HCT116 (cell line): ENCODE results near the gene ITGAE. TPM values are rescaled to one million over a fixed set of nuclear protein-coding genes. Genes with fewer than 3 reads are reported as not detected.

Experiments used
- ATAC-seq: fragments of 200-7000 bp; cut with Tn5 transposase; 2 replicates; pipeline ENCODE4 v1.9.1; 2020; ENCODE audit warnings: mild to moderate bottlenecking, moderate library complexity
- BruUV-seq: library from RNA; stranded (reverse); fragments of 400-500 nt; replicated peaks from 2 replicates; lab custom pipeline; 2021; lab: Mats Ljungman, UMichigan
- CTCF ChIA-PET: fragments of 300-600 bp; sonication (Branson Sonifier 250); formaldehyde crosslinking; loops from one replicate; lab custom pipeline; 2021; ENCODE audit warnings: antibody characterized with exemption; lab: Charles Lee
- POLR2A ChIA-PET: fragments of 300-600, 350-600 bp; sonication (Branson Sonifier 250); formaldehyde crosslinking; loops from one replicate; lab custom pipeline; 2021; ENCODE audit warnings: antibody characterized with exemption; lab: Charles Lee
- RAD21 ChIA-PET, 2 experiments: fragments of 300-600 bp; sonication (Branson Sonifier 250); formaldehyde crosslinking; loops; one replicate each; lab custom pipeline; 2023; ENCODE audit warnings: low total read pairs in 2 of 2; ENCODE audit not compliant: uncharacterized antibody in 2 of 2, unreplicated experiment in 2 of 2, low non-redundant PET in 1 of 2; lab: Charles Lee
- DNase-seq: peaks from one replicate; pipeline ENCODE4 v3.0.0-alpha.2; 2010; ENCODE audit warnings: low read depth, low spot score
- H2AFZ ChIP-seq: fragments of 200-600 bp; shearing (Covaris generic), sonication (generic); 2 replicates; pipeline ENCODE4 v1.6.1; 2017; ENCODE audit warnings: low read depth, mixed run types, mixed read lengths, antibody characterized with exemption, low read length; ENCODE audit not compliant: poor library complexity, severe bottlenecking
- H3K27ac ChIP-seq: 2 replicates; pipeline ENCODE4 v1.5.1; 2012; ENCODE audit warnings: low read depth, low read length
- H3K27me3 ChIP-seq: fragments of 200-600 bp; sonication (generic); 2 replicates; pipeline ENCODE4 v1.6.1; 2016; ENCODE audit warnings: mixed run types, low read length, mixed read lengths; ENCODE audit not compliant: insufficient read depth
- H3K36me3 ChIP-seq, 2 experiments: fragments of 200-500 bp in 1 of 2; fragments of 200-600 bp in 1 of 2; sonication (Bioruptor generic) in 1 of 2; sonication (generic) in 1 of 2; 2 replicates each; pipeline versions ENCODE4 v1.5.1 to v1.6.1; 2014 to 2016; ENCODE audit warnings: low read length in 2 of 2, inconsistent platforms in 1 of 2, mixed read lengths in 1 of 2, mixed run types in 1 of 2; ENCODE audit not compliant: insufficient read depth in 2 of 2, control insufficient read depth in 1 of 2
- H3K4me1 ChIP-seq, 2 experiments: fragments of 200-600 bp in 1 of 2; sonication (generic) in 1 of 2; 2 replicates each; pipeline versions ENCODE4 v1.5.1 to v1.6.1; 2012 to 2017; ENCODE audit warnings: low read length in 2 of 2, inconsistent platforms in 1 of 2, mild to moderate bottlenecking in 1 of 2, mixed read lengths in 1 of 2, mixed run types in 1 of 2, moderate library complexity in 1 of 2; ENCODE audit not compliant: insufficient read depth in 2 of 2, control insufficient read depth in 1 of 2
- H3K4me2 ChIP-seq: fragments of 200-600 bp; sonication (generic); 2 replicates; pipeline ENCODE4 v1.6.1; 2017; ENCODE audit warnings: mixed run types, low read length, mixed read lengths
- H3K4me3 ChIP-seq, 2 experiments: fragments of 200-600 bp in 1 of 2; sonication (generic) in 1 of 2; replicated peaks in 1 of 2; 2 replicates each; pipeline ENCODE4 v1.5.1; 2011 to 2016; ENCODE audit warnings: low read length in 2 of 2, control low read depth in 1 of 2, low read depth in 1 of 2, mild to moderate bottlenecking in 1 of 2, mixed read lengths in 1 of 2, mixed run types in 1 of 2
- H3K79me2 ChIP-seq: fragments of 200-600 bp; sonication (generic); 2 replicates; pipeline ENCODE4 v1.6.1; 2017; ENCODE audit warnings: mild to moderate bottlenecking, mixed run types, low read length, moderate library complexity, mixed read lengths; ENCODE audit not compliant: insufficient read depth
- H3K9ac ChIP-seq: fragments of 200-600 bp; sonication (generic); 2 replicates; pipeline ENCODE4 v1.6.1; 2016; ENCODE audit warnings: low read length, mixed read lengths
- H3K9me2 ChIP-seq: fragments of 200-600 bp; sonication (generic), shearing (Covaris generic); 2 replicates; pipeline ENCODE4 v1.6.1; 2017; ENCODE audit warnings: mixed run types, mild to moderate bottlenecking, moderate library complexity; ENCODE audit not compliant: insufficient read depth
- H3K9me3 ChIP-seq, 2 experiments: fragments of 200-500 bp in 1 of 2; fragments of 200-600 bp in 1 of 2; sonication (Bioruptor generic) in 1 of 2; sonication (generic) in 1 of 2; 2 replicates each; pipeline ENCODE4 v1.6.1; 2014 to 2017; ENCODE audit warnings: low read length in 2 of 2, mixed read lengths in 2 of 2, inconsistent platforms in 1 of 2, low read depth in 1 of 2, mild to moderate bottlenecking in 1 of 2, mixed run types in 1 of 2, moderate library complexity in 1 of 2; ENCODE audit not compliant: control insufficient read depth in 1 of 2, insufficient read depth in 1 of 2
- H4K20me1 ChIP-seq: fragments of 200-600 bp; sonication (generic), shearing (Covaris generic); 2 replicates; pipeline ENCODE4 v1.6.1; 2017; ENCODE audit warnings: mixed run types, mild to moderate bottlenecking, moderate library complexity; ENCODE audit not compliant: insufficient read depth
- CBX3 ChIP-seq: IDR thresholded peaks from 2 replicates; pipeline ENCODE4 v1.6.1; 2012; ENCODE audit warnings: low read depth
- CTCF ChIP-seq, 3 experiments: fragments of 200-600 bp in 1 of 3; sonication (generic) in 1 of 3; IDR thresholded peaks in 2 of 3; conservative IDR thresholded peaks in 1 of 3; 2 replicates each; pipeline ENCODE4 v1.5.1; 2012 to 2017; ENCODE audit warnings: low read depth in 2 of 3, low read length in 2 of 3, antibody characterized with exemption in 1 of 3, borderline replicate concordance in 1 of 3, control low read depth in 1 of 3, mild to moderate bottlenecking in 1 of 3, mixed read lengths in 1 of 3, mixed run types in 1 of 3, moderate library complexity in 1 of 3; ENCODE audit not compliant: insufficient read depth in 1 of 3
- EGR1 ChIP-seq: IDR thresholded peaks from 2 replicates; pipeline ENCODE4 v1.6.1; 2012; ENCODE audit warnings: low read depth
- ELF1 ChIP-seq: IDR thresholded peaks from 2 replicates; pipeline ENCODE4 v1.6.1; 2012; ENCODE audit warnings: low read depth, borderline replicate concordance
- EZH2 ChIP-seq: fragments of 200-600 bp; sonication (generic); IDR thresholded peaks from 2 replicates; pipeline ENCODE4 v1.6.1; 2017; ENCODE audit warnings: antibody characterized with exemption, mixed run types
- FOSL1 ChIP-seq: IDR thresholded peaks from 2 replicates; pipeline ENCODE4 v1.6.1; 2012; ENCODE audit warnings: low read depth
- JUND ChIP-seq: IDR thresholded peaks from 2 replicates; pipeline ENCODE4 v1.6.1; 2012
- POLR2A ChIP-seq: IDR thresholded peaks from 2 replicates; pipeline ENCODE4 v1.7.0; 2011; ENCODE audit warnings: borderline replicate concordance; ENCODE audit not compliant: insufficient read depth, insufficient read length; ENCODE audit errors: extremely low read depth
- POLR2AphosphoS5 ChIP-seq: IDR thresholded peaks from 2 replicates; pipeline ENCODE4 v1.6.1; 2011; ENCODE audit warnings: mild to moderate bottlenecking, low read depth, low read length, moderate library complexity
- SIN3A ChIP-seq: IDR thresholded peaks from 2 replicates; pipeline ENCODE4 v1.6.1; 2012; ENCODE audit warnings: low read depth
- SP1 ChIP-seq: IDR thresholded peaks from 2 replicates; pipeline ENCODE4 v1.6.1; 2012; ENCODE audit warnings: low read depth
- TCF7L2 ChIP-seq: IDR thresholded peaks from 2 replicates; pipeline ENCODE4 v1.7.0; 2011; ENCODE audit warnings: borderline replicate concordance, inconsistent platforms; ENCODE audit not compliant: insufficient read depth, insufficient read length; ENCODE audit errors: extremely low read depth
- YY1 ChIP-seq: IDR thresholded peaks from 2 replicates; pipeline ENCODE4 v1.6.1; 2011; ENCODE audit warnings: low read length, low read depth, moderate library complexity, mild to moderate bottlenecking; ENCODE audit not compliant: insufficient replicate concordance; ENCODE audit errors: extremely low read depth
- ZFX ChIP-seq: fragments of 450-650 bp; IDR thresholded peaks from 2 replicates; pipeline ENCODE4 v1.6.1; 2017
- ZNF274 ChIP-seq: fragments of 200-500 bp; sonication (Bioruptor generic); IDR thresholded peaks from 2 replicates; pipeline ENCODE4 v1.6.1; 2014; ENCODE audit warnings: mild to moderate bottlenecking, low read depth, low read length, inconsistent platforms
- intact Hi-C: fragments of 100-400 bp; cut with micrococcal nuclease; formaldehyde crosslinking; loops from 2 replicates; pipeline ENCODE4 v1.10.0; 2022
- total RNA-seq: library from RNA; stranded (reverse); gene quantifications from one replicate; pipeline ENCODE4 v1.2.1, GENCODE V29; 2021; ENCODE audit not compliant: unreplicated experiment
- TF ChIP-seq, protein P1 (sequence below): IDR thresholded peaks from 2 replicates; pipeline ENCODE4 v1.6.1; 2012

ITGAE gene
- total RNA-seq, 1 experiment from 2014 or later: 19.9 TPM

DNA sequence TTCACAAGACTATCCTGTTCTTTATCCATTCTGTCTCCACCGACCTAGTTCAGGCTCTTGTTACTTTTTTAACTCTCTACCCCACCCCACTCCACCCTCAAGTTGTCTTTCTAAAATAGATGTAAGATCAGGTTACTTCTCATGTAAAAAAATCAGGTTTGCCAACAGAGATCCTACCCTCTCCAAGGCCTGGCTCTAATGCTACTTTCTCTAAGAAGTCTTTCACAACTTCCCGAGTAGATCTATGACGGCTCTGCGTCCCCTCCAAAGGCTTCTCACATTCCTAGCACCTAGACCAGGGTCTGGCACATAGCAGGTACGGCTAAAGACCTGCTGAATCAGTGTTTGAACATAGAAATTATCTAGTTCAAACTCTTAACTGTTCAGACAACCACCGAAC, 14.1 kb upstream of the ITGAE start:
- intact Hi-C loops: no loop called here
- H4K20me1 ChIP-seq: no peaks in the 10 kb centered on the region
- no peaks in the 10 kb centered on the region for H3K9me3 ChIP-seq
- H3K9me2 ChIP-seq: no peaks in the 10 kb centered on the region
- TF ChIP-seq POLR2A: no peak
- no peak for TF ChIP-seq EGR1
- no peak for TF ChIP-seq POLR2AphosphoS5
- TF ChIP-seq FOSL1: no peak
- no peak for TF ChIP-seq JUND
- no peak for TF ChIP-seq CTCF (IDR thresholded peaks at IDR 0.05 in 2 of 3, conservative IDR thresholded peaks at IDR 0.05 in 1 of 3; ENCODE audit: borderline replicate concordance in 1 of 3, insufficient read depth in 1 of 3, low read depth in 2 of 3, low read length in 2 of 3)
- no peak for TF ChIP-seq ZFX
- no peak for TF ChIP-seq CBX3
- TF ChIP-seq, all 23 proteins: peak for 0
- no peak overlapping the region for H3K4me2 ChIP-seq
- H3K4me3 ChIP-seq: no peak overlapping the region
- ChIA-PET POLR2A (no interaction called here), RAD21 (no interaction called here), CTCF (interaction anchor here (1.3 kb wide), 1 partner anchor 76 kb away, joined by 3 read pairs; no protein-coding TSS in a partner anchor)
- no peak overlapping the region for H3K9ac ChIP-seq
- peaks cover 35 to 46% of the 10 kb centered on the region in 2 experiments; a peak in 3 of 4 replicates for H3K36me3 ChIP-seq
- H3K27ac ChIP-seq: no peak overlapping the region
- no peaks in the 10 kb centered on the region for H3K79me2 ChIP-seq
- DNase-seq: no peak
- no TSS peak for BruUV-seq
- H3K27me3 ChIP-seq: no peaks in the 10 kb centered on the region
- ATAC-seq: no peak
- no peak overlapping the region for H2AFZ ChIP-seq
- H3K4me1 ChIP-seq: no peaks in the 10 kb centered on the region

DNA sequence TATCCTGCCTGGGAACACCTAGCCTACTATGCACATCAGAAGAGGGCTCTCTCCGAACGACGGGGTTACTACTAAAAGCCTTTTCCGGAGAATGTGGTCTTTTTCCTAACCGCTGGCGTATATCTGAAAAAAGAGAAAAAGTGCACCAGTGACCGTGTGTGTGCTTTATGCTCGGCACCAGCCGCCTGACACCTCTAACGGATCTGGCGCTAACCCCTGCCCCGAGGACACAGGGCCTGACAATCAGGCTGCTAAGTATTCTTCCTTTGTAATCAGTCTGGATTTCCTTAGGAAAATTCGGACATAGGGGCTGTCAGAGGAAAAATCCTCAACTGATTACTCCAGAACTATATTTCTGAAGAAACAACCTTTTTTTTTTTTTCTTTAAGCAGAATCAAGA, 13.4 kb upstream of the ITGAE start:
- intact Hi-C loops: no loop called here
- POLR2A ChIA-PET: no interaction called here
- peaks cover 37 to 46% of the 10 kb centered on the region in 2 experiments; a peak in 3 of 4 replicates for H3K36me3 ChIP-seq
- TF ChIP-seq SP1: no peak
- no peak for TF ChIP-seq FOSL1
- no peak for TF ChIP-seq CTCF (IDR thresholded peaks at IDR 0.05 in 2 of 3, conservative IDR thresholded peaks at IDR 0.05 in 1 of 3; ENCODE audit: borderline replicate concordance in 1 of 3, insufficient read depth in 1 of 3, low read depth in 2 of 3, low read length in 2 of 3)
- no peak for TF ChIP-seq SIN3A
- no peak for TF ChIP-seq TCF7L2
- no peak for TF ChIP-seq JUND
- no peak for TF ChIP-seq YY1
- no peak for TF ChIP-seq ELF1
- TF ChIP-seq EZH2: no peak
- TF ChIP-seq, protein P1, sequence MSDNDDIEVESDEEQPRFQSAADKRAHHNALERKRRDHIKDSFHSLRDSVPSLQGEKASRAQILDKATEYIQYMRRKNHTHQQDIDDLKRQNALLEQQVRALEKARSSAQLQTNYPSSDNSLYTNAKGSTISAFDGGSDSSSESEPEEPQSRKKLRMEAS: no peak
- no peak for TF ChIP-seq CBX3
- no peak for TF ChIP-seq ZNF274

More for the DNA sequence above, 13.4 kb upstream of the ITGAE start:
- Histone ChIP-seq H3K4me3 (no peak overlapping the region), H3K79me2 (no peaks in the 10 kb centered on the region), H3K27ac (no peak overlapping the region), H3K9me3 (no peaks in the 10 kb centered on the region), H4K20me1 (no peaks in the 10 kb centered on the region), H3K9ac (no peak overlapping the region), H3K4me1 (peaks cover 0 to under 1% of the 10 kb centered on the region in 2 experiments; a peak in 2 of 4 replicates), H3K9me2 (no peaks in the 10 kb centered on the region), H3K4me2 (no peak overlapping the region), H2AFZ (no peak overlapping the region), H3K27me3 (no peaks in the 10 kb centered on the region)
- no peak for DNase-seq
- ChIA-PET RAD21 (no interaction called here), CTCF (no interaction called here)
- BruUV-seq: no TSS peak
- ATAC-seq: no peak
